Stimulated activated CD4-positive, alpha-beta T cell treated with anti-CD3 and anti-CD28 coated beads, TNF-alpha, amount 100 ng/mL, for 24 hours (primary cell): Measurements from ENCODE around the gene TADA3.

Experiments used
- DNase-seq, 3 experiments: peaks; one replicate each; pipeline ENCODE4 v3.0.0-alpha.2; 2020; ENCODE audit warnings: low read depth in 3 of 3

TADA3 gene, protein sequence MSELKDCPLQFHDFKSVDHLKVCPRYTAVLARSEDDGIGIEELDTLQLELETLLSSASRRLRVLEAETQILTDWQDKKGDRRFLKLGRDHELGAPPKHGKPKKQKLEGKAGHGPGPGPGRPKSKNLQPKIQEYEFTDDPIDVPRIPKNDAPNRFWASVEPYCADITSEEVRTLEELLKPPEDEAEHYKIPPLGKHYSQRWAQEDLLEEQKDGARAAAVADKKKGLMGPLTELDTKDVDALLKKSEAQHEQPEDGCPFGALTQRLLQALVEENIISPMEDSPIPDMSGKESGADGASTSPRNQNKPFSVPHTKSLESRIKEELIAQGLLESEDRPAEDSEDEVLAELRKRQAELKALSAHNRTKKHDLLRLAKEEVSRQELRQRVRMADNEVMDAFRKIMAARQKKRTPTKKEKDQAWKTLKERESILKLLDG

DNA sequence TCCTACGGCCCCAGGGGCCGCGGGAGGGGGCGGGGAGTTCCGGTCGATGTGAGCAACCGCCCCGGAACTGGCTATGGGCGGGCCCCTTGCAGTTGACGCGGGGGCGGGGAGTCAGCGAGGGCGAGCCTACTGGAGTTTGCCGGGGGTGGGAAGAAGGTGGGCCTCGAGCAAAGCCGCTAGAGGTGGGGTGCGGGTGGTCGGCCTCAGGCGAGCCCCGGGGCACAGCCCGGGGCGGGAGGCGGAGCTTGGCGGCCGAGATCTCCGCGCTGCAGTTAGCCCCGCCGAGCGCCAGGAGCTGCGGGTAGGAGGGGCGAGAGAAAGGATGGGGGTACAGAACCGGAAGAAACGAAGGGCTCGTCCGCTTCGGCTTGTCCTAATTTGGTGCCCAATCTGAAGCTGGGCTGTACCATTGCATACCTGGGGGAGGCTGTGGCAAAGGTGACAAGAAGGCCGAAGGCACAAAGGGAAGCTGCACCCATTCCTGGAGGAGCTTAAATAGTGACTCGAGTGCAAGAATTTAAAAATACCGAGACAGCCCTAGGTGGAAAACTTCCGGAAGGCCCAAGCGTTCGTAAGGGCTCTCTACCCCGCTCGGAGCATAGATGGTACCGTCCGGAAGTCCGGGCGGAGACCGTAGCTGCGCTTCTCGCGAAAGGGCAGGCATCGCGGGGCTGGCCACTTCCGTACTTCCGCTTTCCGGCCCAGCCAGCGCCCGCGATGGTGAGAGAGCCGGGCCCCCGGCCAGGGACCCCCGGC lies at the start of gene TADA3, which contains the start of gene ARPC4:
TSS of gene TADA3 (minus strand) at position 69 of the 756 bp plus-strand sequence. CDS start 1,007 bp downstream, outside the sequence.
TSS of gene ARPC4 (plus strand) at position 678 of the 756 bp plus-strand sequence. CDS start at position 718, 40 bp downstream.
- peak; percentile 77 to 91 (median 84) for DNase-seq

DNA sequence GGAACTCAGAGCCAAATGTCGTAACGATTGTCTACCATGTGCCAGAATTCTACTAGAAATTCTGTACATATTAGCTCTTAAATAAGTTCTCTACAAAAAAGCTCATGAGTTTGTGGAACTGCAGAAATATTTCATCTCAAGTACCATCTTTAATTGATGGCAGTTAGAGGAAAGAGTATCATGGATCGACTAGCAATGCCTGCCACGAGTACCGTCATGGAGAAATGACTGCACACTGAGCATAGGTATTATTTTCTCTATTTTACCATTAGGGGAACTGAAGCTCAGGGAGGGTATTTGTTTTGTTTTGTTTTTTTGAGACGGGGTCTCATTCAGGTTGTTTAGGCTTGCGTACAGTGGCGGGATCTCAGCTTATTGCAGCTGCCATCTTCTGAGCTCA lies 48.7 kb upstream of the TADA3 start:
- DNase-seq: no peak

DNA sequence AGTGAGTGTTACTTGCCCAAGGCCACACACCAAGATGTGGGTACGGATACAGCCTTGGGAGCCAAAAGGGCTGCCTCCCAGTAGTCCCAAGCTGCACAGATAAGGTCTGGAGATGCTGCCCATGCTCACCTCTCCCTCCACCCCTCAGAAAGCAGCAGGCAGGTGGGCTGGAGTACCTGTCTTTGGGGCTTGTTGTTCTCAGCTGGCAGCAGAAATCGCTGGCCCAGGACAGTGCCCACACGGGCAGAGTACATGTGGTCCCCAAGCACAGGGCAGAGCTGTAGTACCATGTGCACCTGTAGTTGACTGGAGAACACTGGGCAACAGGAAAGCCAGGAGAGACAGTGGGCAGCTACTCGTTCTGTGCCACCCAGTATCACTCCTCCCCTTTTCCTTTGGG lies 46.6 kb upstream of the TADA3 start:
- DNase-seq: no peak

DNA sequence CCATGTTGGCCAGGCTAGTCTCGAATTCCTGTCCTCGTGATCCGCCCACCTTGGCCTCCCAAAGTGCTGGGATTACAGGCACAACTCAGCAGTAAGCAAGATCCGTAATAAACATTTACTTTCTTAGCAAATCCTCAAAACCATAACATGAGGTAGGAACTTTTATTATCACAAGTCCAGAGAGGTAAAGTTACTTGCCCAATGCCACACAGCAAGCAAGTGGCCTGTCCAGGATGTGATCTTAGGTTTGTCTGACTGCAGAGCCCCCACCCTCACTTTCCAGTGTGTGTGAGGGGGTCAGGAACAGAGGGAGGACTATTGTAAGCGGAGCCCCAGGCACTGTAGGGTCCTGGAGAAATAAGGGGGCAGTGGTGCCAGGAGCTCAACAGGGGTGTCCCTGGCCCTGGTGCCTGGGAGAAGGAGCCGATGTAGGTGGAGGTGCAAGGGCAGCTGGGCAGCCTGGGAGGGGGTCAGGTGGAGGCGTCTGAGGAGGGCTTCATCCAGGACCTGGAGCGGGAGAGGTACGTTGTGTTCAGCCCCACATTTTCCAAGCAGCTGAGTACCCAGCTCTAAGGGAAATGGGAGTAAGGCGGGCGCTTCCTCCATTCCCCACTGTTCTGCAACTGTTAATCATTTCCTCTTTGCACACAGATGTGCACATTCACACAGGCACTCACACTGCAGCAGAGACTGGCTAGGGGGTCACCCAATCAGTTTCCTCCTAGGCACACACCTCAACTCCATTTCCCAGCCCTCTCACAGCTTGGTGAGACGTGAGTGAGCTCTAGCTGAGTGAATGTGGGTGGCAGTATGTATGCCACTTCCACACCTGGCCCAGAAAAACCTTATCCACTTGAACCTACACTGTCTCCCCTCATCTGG lies 45.7 kb upstream of the TADA3 start:
- no peak for DNase-seq

DNA sequence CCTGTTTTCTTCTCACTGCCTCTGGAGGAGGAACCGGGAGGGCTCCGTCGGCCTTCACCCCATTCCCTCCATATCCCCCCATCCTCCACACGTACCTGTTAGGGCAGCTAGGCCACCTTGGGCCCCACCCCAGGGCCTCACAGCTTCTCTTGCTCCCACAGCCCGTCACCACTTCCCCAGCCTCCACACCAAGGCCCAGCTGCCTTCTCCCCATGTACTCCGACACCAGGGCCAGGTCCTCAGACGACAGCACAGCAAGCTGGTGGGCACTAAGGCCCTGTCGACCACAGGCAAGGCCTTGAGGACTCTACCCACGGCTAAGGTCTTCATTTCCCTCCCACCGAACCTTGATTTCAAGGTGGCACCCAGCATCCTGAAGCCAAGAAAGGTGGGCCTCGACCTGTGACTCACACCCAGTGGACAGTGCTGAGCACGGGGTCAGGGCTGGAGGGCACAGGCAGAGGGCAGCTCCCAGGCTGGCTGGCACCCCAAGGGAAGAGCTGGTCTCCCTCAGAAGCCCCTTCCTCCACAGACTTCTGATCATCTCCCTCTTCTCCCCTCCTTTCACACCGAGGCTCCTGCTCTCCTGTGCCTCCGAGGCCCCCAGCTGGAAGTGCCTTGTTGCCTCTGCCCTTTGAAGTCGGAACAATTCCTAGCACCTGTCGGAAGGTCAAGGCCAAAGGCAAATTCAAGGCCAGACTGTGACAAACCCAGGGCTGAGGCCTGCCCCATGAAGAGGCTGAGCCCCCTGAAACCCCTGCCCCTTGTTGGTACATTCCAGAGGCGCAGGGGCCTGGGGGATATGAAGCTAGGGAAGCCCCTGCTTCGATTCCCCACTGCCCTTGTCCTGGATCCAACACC lies 42.5 kb upstream of the TADA3 start:
- no peak for DNase-seq

DNA sequence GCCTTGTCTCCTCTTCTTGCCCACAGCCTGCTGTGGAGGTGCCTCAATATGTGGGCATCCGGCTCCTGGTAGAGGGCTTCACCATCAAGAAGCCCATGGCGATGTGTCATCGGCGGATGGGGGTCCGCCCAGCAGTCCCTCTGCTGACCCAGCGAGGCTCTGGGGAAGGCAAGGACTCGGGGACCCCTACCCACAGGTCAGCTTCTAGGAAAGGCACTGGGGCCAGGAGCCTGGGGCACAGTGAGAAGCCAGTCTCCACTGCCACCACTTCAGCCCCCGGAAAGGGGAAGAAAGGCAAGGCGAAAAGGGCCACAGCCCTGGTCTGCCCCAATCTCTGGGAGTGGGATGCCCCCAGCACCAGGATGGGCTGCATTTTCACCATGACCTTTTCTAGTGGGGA lies 40.8 kb upstream of the TADA3 start:
- no peak for DNase-seq

DNA sequence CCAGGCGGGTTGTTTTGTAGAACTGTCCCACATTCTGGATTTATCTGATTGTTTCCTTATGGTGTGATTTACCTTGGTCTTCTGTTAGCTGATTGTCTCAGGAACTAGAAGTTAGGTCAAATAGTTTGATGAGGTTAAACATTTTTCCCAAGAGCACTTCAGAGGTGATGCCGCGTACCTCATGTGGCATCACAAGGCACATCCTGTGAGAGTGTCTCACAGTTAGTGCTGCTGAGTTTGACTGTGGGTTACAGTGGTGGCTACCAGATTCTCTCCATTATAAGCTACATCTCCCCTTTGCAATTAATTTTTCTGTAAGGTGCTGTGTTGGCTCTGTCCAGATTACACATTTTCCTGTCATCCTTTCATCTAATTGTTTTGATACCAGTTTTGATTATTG lies 39.0 kb upstream of the TADA3 start:
- no peak for DNase-seq

DNA sequence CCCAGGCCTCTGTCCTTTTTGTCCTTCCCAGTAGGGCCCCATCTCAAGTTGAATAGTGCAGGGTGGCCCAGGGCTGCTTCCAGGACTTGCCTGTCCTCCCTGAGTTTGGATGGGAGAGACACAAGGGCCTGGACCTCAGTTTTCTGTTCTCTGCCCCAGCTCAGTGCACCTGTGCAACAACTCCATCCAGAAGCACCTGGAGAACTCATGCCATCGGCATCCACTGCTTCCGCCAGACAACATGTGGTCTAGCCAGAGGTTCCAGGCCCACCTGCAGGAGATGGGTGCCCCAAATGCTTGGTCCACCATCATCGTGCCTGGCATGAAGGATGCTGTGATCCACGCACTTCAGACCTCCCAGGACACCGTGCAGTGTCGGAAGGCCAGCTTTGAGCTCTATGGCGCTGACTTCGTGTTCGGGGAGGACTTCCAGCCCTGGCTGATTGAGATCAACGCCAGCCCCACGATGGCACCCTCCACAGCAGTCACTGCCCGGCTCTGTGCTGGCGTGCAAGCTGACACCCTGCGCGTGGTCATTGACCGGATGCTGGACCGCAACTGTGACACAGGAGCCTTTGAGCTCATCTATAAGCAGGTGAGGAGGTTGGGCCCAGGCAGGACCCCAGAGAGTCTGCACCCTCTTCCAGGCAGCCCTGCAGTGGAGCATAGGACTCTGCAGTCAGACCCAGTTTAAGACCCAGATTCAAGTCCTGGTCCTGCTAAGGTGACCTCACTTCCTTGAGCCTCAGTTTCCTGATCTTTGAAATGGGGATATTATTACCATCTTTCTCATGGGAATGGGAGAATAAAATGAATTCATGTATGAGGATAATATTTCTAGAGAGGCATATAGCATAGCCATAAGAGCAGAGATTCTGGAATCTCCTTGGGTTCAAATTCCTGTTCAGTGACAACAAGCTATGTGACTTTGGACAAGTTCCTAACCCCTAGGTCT lies 36.8 kb upstream of the TADA3 start:
- no peak for DNase-seq

DNA sequence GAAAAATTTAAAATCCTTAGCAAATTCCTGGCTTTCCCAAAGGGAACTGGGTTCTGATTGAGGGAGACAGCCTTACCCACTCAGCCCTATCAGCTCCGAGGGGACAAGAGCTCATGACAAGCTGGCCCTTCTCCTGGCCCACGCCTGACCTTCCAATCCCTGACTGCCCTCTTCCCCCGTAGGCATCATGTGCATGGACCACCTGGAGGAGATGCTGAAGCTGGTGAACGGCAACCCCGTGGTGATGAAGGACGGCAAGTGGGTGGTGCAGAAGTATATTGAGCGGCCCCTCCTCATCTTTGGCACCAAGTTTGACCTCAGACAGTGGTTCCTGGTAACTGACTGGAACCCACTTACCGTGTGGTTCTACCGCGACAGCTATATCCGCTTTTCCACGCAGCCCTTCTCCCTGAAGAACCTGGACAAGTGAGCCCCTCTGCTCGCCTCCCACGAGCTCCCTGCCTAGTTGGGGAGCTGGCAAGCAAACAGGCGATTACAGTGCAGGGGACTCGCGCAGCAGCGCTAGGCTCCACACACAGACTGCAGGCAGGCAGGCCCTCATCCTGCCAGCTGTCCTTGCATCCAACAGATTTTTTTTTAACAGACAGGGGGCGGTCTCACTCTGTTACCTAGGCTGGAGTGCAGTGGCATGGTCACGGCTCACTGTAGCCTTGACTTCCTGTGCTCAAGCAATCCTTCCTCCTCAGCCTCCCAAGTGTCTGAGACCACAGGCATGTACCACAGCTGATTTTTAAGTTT lies 34.7 kb upstream of the TADA3 start:
- DNase-seq: no peak

DNA sequence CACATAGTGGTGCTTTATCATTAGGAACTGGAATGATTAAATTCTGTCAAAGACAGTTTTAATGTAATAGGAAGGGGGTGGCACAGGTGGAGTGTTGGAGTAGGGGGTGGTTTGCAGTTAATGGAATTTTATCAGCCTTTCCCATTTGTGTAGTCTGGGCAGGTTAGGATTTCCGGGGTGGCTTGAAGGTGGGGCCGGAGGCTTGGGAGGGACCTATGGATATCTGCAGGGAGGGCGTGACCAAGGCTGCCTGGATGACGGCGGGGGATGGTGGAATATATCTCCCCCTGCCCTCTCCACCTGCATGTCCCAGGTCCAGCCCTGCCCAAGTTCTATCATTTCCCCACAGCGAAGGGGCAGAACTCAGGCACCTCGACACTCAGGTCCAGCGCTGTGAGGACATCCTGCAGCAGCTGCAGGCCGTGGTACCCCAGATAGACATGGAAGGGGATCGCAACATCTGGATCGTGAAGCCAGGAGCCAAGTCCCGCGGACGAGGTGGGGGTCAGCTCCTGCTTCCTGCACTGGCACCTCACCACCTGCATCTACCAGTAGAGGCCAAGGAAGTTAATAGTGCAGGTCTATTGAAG lies 33.3 kb upstream of the TADA3 start:
- DNase-seq: no peak

DNA sequence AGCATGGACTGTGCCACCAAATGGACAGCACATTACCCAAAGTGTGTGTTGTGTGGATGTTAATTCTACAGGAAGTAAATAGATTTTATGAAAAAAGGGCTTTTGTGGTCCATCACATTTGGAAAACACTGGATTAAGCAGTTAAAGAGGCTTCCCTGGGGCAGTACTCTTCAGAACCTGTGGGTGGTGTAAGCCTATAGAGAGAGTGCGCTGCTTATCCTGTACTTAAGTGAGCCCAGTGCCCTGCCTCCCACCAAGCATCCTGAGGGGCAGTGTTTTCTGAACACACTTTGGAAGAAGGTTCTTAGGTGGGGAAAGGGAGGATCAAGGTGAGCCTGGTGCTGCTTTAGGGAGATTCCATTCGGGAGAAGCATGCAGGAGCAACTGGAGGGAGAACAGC lies 28.7 kb upstream of the TADA3 start:
- DNase-seq: no peak

DNA sequence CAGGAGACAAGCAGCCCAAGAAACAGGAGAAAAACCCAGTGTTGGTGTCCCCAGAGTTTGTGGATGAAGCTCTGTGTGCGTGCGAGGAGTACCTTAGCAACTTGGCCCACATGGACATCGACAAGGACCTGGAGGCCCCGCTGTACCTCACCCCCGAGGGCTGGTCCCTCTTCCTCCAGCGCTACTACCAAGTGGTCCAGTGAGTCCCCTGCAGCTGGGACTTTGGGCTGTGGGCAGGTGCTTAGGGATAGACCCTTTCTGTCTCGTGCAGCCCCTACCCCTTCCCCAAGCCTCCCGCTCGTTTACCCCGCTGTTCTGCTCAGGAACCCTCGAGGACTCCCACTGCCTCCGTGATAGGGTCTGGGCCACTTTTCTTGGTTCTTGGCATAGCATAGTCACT lies 28.3 kb upstream of the TADA3 start:
- DNase-seq: no peak

DNA sequence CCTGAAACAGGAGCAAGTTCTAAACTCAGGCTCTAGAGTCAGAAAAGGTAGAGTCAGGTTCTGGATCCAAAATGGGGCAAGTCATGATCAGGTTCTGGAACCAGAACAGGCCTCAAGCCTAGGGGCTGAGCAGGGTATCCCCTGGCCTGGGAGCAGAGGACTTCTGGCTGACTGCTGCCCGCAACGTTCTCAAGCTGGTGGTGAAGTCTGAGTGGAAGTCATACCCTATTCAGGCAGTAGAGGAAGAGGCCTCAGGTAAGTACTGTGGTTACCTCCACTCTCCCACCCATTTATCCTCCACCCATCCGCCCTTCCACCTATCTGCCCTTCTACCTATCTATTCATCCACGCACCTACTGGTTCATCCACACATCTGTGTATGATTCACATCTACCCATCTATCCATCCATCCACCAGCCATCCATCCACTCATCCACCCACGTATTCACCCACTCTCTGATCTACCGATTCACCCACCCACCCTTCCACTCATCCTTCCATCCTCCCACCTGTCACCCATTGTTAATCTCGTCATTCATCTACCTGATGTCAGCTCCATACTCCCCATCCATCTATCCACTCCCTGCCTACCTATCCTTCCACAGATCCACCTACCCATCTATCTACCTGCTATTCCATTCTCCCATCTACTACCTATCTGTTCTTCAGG lies 26.5 kb upstream of the TADA3 start:
- no peak for DNase-seq

DNA sequence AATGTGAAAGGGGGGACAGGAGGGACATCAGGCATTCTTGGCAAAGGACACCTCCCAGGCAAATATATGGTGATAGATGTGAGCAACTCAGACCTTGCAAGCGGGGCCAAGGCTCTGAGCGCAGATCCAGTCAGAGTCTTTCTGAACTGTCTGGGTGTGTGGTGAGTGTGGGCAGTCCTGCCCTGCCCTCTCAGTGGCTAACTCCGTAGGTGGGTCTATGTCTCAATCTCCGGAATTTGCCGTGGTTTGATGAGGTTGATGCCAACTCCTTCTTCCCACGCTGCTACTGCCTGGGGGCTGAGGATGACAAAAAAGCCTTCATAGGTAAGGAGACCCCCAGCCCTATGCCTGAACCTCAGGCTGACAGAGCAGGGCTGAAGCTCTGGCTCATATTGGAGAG lies 25.2 kb upstream of the TADA3 start:
- DNase-seq: no peak

DNA sequence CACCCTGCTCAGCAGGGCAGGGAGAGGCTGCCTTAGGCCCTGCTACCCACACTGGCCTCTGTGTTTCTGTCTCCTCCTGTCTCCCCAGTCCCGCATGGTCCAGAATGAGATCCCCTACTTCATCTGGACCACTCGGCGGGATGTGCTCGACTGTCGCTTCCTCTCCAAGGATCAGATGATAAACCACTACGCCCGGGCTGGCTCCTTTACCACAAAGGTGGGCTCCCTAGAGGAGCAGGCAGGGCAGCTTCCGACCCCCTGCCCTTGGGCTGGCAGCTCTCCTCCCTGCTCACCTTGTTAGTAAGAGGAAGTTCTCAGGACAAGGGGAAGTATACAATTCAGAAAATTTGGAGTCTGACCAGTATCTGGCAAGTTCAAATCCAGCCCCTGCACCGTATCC lies 23.7 kb upstream of the TADA3 start:
- DNase-seq: no peak

DNA sequence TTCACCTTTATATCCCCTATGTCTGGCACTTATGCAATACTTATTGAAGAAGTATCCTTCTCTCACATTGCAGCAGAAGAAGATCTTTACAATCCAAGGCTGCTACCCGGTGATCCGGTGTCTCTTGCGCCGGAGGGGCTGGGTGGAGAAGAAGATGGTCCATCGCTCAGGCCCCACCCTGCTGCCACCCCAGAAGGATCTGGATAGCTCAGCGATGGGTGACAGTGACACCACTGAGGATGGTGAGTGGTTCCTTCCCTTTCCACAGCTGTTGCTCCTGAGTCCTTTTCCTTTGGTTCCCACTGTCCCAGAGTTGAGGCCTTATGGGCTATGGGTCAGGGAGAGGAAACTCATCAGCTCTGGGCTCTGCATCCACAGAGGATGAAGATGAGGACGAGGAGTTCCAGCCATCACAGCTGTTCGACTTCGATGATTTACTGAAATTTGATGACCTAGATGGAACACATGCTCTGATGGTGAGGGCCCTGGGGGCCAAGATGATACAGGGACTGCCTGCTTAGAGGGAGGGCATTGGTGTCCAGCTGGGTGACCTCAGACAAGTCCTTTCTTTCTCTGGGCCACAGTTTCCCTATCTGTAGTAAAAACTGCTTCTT lies 20.7 kb upstream of the TADA3 start:
- DNase-seq: no peak

DNA sequence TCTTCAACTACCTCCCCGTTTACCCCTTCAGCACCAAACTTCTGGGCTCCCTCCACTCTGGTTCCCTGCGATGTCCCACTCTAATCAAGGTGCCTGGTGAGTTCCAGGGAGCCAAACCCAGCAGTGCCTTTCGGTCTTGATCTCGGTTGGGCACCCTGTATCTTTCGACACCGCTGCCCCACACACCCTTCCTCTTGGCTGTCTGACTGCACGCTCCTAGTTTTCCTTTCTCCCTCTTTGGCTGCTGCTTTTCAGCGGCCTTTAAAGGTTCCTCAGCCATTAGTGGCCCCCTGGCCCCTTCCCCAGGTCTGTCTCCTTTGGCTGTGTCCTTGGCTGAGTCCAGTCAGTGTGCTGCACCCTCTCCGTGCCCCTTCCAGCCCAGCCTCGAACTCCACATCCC lies 18.6 kb upstream of the TADA3 start:
- no peak for DNase-seq

DNA sequence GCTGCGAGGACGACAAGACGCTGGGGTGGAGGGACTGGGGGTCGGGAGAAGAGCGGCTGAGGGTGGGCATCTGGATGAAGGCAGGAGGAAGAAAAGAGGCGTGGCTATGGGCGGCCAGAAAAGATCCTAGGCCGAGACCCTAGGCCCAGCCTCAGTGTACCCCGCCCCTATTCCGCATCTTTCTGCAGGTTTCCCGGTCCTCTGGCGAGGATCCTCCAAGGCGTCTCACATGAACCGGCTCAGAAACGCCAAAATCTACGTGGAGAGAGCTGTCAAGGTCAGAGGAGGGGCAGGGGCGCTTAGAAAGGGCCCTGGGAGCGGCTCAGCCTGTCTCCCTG lies 18.1 kb upstream of the TADA3 start:
- DNase-seq: no peak
